Measurements from ENCODE around the gene ADGRG6. TPM values are rescaled to one million over a fixed set of nuclear protein-coding genes. Genes with fewer than 3 reads are reported as not detected.

Gene ADGRG6
- total and polyA plus RNA-seq, 2 experiments from 2014 or later = 2.4 to 8.7 TPM

GRCh38 chr6:142482974-142483373 lies 181.2 kb downstream of the ADGRG6 start:
- no peaks in the 10 kb centered on the region for H3K9me3 ChIP-seq (ENCODE audit: low read depth)
- H3K27ac ChIP-seq = no peak overlapping the region
- H3K36me3 ChIP-seq = no peaks in the 10 kb centered on the region
- DNase-seq (ENCODE audit: low read depth in 1 of 2, low spot score in 1 of 2) = peak in 1 of 2 donors; percentile 18
- no peaks in the 10 kb centered on the region for H3K27me3 ChIP-seq
- H3K4me3 ChIP-seq = no peak overlapping the region
- TF ChIP-seq CTCF (IDR thresholded peaks at IDR 0.05; ENCODE audit: low read depth, low read length) = no peak
- peaks cover 5% of the 10 kb centered on the region for H3K4me1 ChIP-seq (ENCODE audit: low read depth)

- DNase-seq (ENCODE audit: low read depth in 1 of 2, low spot score in 1 of 2) = peak in 1 of 2 donors; percentile 9
- Histone ChIP-seq H3K9me3 (ENCODE audit: low read depth) (no peaks in the 10 kb centered on the region), H3K27ac (no peak overlapping the region), H3K4me1 (ENCODE audit: low read depth) (peaks cover 5% of the 10 kb centered on the region), H3K36me3 (no peaks in the 10 kb centered on the region), H3K27me3 (no peaks in the 10 kb centered on the region), H3K4me3 (no peak overlapping the region)
- TF ChIP-seq CTCF (IDR thresholded peaks at IDR 0.05; ENCODE audit: low read depth, low read length) = no peak
These were observed 183.4 kb downstream of the ADGRG6 start for GRCh38 chr6:142485256-142485655.

GRCh38 chr6:142489722-142490610 lies 188.2 kb downstream of the ADGRG6 start:
- no peaks in the 10 kb centered on the region for H3K27me3 ChIP-seq
- no peak for TF ChIP-seq CTCF (IDR thresholded peaks at IDR 0.05; ENCODE audit: low read depth, low read length)
- H3K36me3 ChIP-seq = no peaks in the 10 kb centered on the region
- no peak overlapping the region for H3K4me3 ChIP-seq
- peaks cover 5% of the 10 kb centered on the region for H3K4me1 ChIP-seq (ENCODE audit: low read depth)
- H3K9me3 ChIP-seq (ENCODE audit: low read depth) = no peaks in the 10 kb centered on the region
- peak in 1 of 2 donors; percentile 11 for DNase-seq (ENCODE audit: low read depth in 1 of 2, low spot score in 1 of 2)
- no peak overlapping the region for H3K27ac ChIP-seq

Other genes starting within 250 kb of the ADGRG6 start
- gene GJE1, start 169.1 kb upstream of the ADGRG6 start, total RNA-seq = not detected in 2 replicates
- not detected in 2 replicates for gene GJE1, start 169.1 kb upstream of the ADGRG6 start, polyA plus RNA-seq
- 0.15 TPM in 1 of 2 replicates, not detected in the other for gene NMBR, start 154.9 kb upstream of the ADGRG6 start, total RNA-seq
- gene NMBR, start 154.9 kb upstream of the ADGRG6 start, polyA plus RNA-seq = not detected in 2 replicates
- gene VTA1, start 154.7 kb upstream of the ADGRG6 start, total RNA-seq = 44.0 and 48.6 TPM in 2 replicates
- gene VTA1, start 154.7 kb upstream of the ADGRG6 start, polyA plus RNA-seq = 93.0 and 101 TPM in 2 replicates

All from cardiac muscle cell (in vitro differentiated cells and primary cell).